Measurements from ENCODE around the gene FOLR3. TPM values are rescaled to one million over a fixed set of nuclear protein-coding genes. Genes with fewer than 3 reads are reported as not detected.
A peak's percentile ranks its signal among the peaks of the same experiment; 100 is the strongest.
"Not testable (repeated sequence)": the region's sequence is repeated elsewhere in the genome, so short reads cannot be mapped to it uniquely, and the experiment has no call there.

FOLR3 gene
- total and polyA plus RNA-seq, 4 donors, result 1.1 to 14.0 (median 5.8) TPM

DNA sequence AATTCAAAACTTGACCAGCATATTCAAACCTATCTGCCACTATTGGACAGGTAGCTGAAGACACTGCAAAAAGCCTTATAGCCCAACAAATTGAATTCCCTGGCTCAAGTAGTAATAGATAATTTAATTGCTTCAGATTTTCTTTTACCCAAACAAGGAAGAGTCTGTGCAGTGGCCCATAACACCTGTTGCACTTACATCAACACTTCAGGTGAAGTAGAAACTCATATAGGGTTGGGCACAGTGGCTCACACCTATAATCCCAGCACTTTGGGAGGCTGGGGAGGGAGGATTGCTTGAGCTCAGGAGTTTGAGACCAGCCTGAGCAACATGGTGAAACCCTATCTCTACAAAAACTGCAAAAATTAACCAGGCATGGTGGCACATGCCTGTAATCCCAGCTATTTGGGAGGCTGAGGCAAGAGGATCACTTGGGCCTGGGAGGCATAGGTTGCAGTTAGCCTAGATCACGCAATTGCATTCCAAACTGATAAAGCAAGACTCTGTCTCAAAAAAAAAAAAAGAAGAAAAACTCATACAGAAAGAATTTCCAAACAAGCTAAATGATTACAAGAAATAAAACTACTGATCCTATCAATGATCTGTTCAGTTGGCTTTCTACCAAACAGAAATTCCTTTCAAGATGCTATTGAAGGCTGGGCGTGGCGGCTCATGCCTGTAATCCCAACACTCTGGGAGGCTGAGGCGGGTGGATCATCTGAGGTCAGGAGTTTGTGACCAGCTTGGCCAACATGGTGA, 9.5 kb downstream of the FOLR3 start:
- H3K27ac ChIP-seq (ENCODE audit: low read depth in 1 of 2, low read length in 1 of 2), result no peak overlapping the region
- ATAC-seq (ENCODE audit: insufficient read depth, low FRiP score) (no peak), DNase-seq (no peak)
- H3K4me3 ChIP-seq, result no peak overlapping the region
- no peak overlapping the region for H3K9ac ChIP-seq (ENCODE audit: insufficient read depth in 1 of 2, low read length in 2 of 2)
- no peaks in the 10 kb centered on the region for H3K27me3 ChIP-seq (ENCODE audit: control insufficient read depth in 3 of 3, insufficient read depth in 3 of 3, low read length in 2 of 3)
- 87 to 92% methylated on average over 4 of the region's 4 CpGs for WGBS, 2 donors
- H3K4me1 ChIP-seq (ENCODE audit: control insufficient read depth in 5 of 5, insufficient read depth in 5 of 5, low read length in 5 of 5), result no peaks in the 10 kb centered on the region
- H3K36me3 ChIP-seq (ENCODE audit: control insufficient read depth in 4 of 4, insufficient read depth in 4 of 4, low read length in 4 of 4), result no peaks in the 10 kb centered on the region
- H3K9me3 ChIP-seq (ENCODE audit: control insufficient read depth in 4 of 4, insufficient read depth in 3 of 4, low read length in 3 of 4), result no peaks in the 10 kb centered on the region
- TF ChIP-seq, protein P1, sequence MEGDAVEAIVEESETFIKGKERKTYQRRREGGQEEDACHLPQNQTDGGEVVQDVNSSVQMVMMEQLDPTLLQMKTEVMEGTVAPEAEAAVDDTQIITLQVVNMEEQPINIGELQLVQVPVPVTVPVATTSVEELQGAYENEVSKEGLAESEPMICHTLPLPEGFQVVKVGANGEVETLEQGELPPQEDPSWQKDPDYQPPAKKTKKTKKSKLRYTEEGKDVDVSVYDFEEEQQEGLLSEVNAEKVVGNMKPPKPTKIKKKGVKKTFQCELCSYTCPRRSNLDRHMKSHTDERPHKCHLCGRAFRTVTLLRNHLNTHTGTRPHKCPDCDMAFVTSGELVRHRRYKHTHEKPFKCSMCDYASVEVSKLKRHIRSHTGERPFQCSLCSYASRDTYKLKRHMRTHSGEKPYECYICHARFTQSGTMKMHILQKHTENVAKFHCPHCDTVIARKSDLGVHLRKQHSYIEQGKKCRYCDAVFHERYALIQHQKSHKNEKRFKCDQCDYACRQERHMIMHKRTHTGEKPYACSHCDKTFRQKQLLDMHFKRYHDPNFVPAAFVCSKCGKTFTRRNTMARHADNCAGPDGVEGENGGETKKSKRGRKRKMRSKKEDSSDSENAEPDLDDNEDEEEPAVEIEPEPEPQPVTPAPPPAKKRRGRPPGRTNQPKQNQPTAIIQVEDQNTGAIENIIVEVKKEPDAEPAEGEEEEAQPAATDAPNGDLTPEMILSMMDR (IDR thresholded peaks at IDR 0.05; ENCODE audit: control extremely low read depth, extremely low read depth), result no peak

DNA sequence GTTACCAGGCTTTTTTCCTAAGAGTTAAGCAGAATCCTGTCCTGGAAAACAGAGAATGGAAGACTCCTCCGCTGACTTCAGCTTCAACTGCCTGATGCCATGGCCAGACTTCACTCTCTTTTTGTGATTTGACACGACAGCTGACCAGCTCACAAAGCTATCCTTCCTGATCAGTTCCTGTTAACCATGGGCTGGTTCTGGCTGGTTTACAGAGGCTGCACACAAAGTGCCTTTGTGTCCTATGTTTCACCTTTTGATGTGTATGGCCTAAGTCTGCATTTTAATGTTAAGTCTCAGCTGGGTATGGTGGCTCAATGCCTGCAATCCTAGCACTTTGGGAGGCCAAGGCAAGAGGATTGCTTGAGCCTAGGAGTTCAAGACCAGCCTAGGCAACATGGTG, 11.1 kb downstream of the FOLR3 start:
- no peaks in the 10 kb centered on the region for H3K27me3 ChIP-seq (ENCODE audit: control insufficient read depth in 3 of 3, insufficient read depth in 3 of 3, low read length in 2 of 3)
- DNase-seq (peak in 1 of 3 donors; percentile 4), ATAC-seq (ENCODE audit: insufficient read depth, low FRiP score) (no peak)
- H3K27ac ChIP-seq (ENCODE audit: low read depth in 1 of 2, low read length in 1 of 2), result no peak overlapping the region
- H3K4me3 ChIP-seq, result no peak overlapping the region
- H3K9ac ChIP-seq (ENCODE audit: insufficient read depth in 1 of 2, low read length in 2 of 2), result no peak overlapping the region
- H3K9me3 ChIP-seq (ENCODE audit: control insufficient read depth in 4 of 4, insufficient read depth in 3 of 4, low read length in 3 of 4), result no peaks in the 10 kb centered on the region
- TF ChIP-seq, protein P1 (IDR thresholded peaks at IDR 0.05; ENCODE audit: control extremely low read depth, extremely low read depth), result no peak
- H3K4me1 ChIP-seq (ENCODE audit: control insufficient read depth in 5 of 5, insufficient read depth in 5 of 5, low read length in 5 of 5), result no peaks in the 10 kb centered on the region
- 38 to 40% methylated on average over 2 of the region's 2 CpGs for WGBS, 2 donors
- no peaks in the 10 kb centered on the region for H3K36me3 ChIP-seq (ENCODE audit: control insufficient read depth in 4 of 4, insufficient read depth in 4 of 4, low read length in 4 of 4)

DNA sequence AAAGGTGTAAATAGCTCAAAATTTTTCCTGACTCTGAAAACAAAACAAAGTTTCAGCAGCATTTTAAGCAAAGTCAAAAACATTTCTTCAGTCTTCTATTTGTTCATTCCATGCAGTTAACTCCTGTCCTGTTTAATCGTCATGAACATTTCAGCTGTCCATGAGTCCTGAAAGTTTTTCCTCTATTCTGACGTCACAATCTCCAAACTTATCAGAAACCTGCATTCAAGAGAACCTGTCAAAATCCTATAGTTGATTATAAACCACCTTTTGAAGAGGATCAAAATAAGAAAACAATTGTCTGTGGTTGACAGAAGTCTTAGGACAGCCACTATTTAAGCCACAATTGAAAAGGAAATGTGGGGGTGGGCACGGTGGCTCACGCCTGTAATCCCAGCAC, 15.4 kb downstream of the FOLR3 start:
- 67 to 87% methylated on average over 4 of the region's 4 CpGs for whole genome bisulfite sequencing, 2 donors
- Histone ChIP-seq H3K4me1 (ENCODE audit: control insufficient read depth in 5 of 5, insufficient read depth in 5 of 5, low read length in 5 of 5) (no peaks in the 10 kb centered on the region), H3K36me3 (ENCODE audit: control insufficient read depth in 4 of 4, insufficient read depth in 4 of 4, low read length in 4 of 4) (no peaks in the 10 kb centered on the region), H3K27ac (ENCODE audit: low read depth in 1 of 2, low read length in 1 of 2) (no peak overlapping the region), H3K4me3 (no peak overlapping the region), H3K27me3 (ENCODE audit: control insufficient read depth in 3 of 3, insufficient read depth in 3 of 3, low read length in 2 of 3) (no peaks in the 10 kb centered on the region), H3K9ac (ENCODE audit: insufficient read depth in 1 of 2, low read length in 2 of 2) (no peak overlapping the region), H3K9me3 (ENCODE audit: control insufficient read depth in 4 of 4, insufficient read depth in 3 of 4, low read length in 3 of 4) (no peaks in the 10 kb centered on the region)
- TF ChIP-seq, protein P1 (IDR thresholded peaks at IDR 0.05; ENCODE audit: control extremely low read depth, extremely low read depth), result no peak
- DNase-seq (no peak), ATAC-seq (ENCODE audit: insufficient read depth, low FRiP score) (no peak)

DNA sequence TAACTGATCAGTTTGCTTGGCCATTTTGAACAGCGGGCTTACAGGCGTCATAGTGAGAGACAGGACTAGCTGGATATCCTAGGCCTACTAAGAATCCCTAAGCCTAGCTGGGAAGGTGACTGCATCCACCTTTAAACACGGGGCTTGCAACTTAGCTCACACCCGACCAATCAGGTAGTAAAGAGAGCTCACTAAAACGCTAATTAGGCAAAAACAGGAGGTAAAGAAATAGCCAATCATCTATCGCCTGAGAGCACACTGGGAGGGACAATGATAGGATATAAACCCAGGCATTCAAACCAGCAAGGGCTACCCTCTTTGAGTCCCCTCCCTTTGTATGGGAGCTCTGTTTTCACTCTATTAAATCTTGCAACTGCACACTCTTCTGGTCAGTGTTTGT, 18.3 kb downstream of the FOLR3 start:
- H3K4me1 ChIP-seq (ENCODE audit: control insufficient read depth in 5 of 5, insufficient read depth in 5 of 5, low read length in 5 of 5); H3K9me3 ChIP-seq (ENCODE audit: control insufficient read depth in 4 of 4, insufficient read depth in 3 of 4, low read length in 3 of 4); DNase-seq; ATAC-seq (ENCODE audit: insufficient read depth, low FRiP score); H3K27me3 ChIP-seq (ENCODE audit: control insufficient read depth in 3 of 3, insufficient read depth in 3 of 3, low read length in 2 of 3); H3K4me3 ChIP-seq; H3K36me3 ChIP-seq (ENCODE audit: control insufficient read depth in 4 of 4, insufficient read depth in 4 of 4, low read length in 4 of 4); H3K27ac ChIP-seq (ENCODE audit: low read depth in 1 of 2, low read length in 1 of 2); H3K9ac ChIP-seq (ENCODE audit: insufficient read depth in 1 of 2, low read length in 2 of 2): not testable (repeated sequence)
- 86 to 94% methylated on average over 4 to 6 of the region's 6 CpGs for WGBS, 2 donors
